Neutrophil (primary cell): ENCODE measurements around the gene TCF12.

ENCODE experiments used
- H3K27ac ChIP-seq: fragments of 200-600 bp; sonication (generic); 2 replicates; pipeline ENCODE4 v1.5.1; 2016; ENCODE audit warnings: mild to moderate bottlenecking, moderate library complexity
- H3K27me3 ChIP-seq: fragments of 200-600 bp; sonication (generic); 2 replicates; pipeline ENCODE4 v1.6.0; 2016; ENCODE audit warnings: mild to moderate bottlenecking
- H3K36me3 ChIP-seq: fragments of 200-600 bp; sonication (generic); 2 replicates; pipeline ENCODE4 v1.5.1; 2017
- H3K4me1 ChIP-seq, 2 experiments: fragments of 200-600 bp in 1 of 2; sonication (generic) in 1 of 2; 1 replicate in 1 of 2; 2 replicates in 1 of 2; pipeline versions ENCODE4 v1.5.1 to v1.6.1; 2013 to 2016; ENCODE audit warnings: low read depth in 1 of 2, low read length in 1 of 2, mild to moderate bottlenecking in 1 of 2, moderate library complexity in 1 of 2; ENCODE audit not compliant: control insufficient read depth in 1 of 2, insufficient read depth in 1 of 2
- H3K4me3 ChIP-seq, 2 experiments: fragments of 200-600 bp in 1 of 2; sonication (generic) in 1 of 2; 1 replicate in 1 of 2; 2 replicates in 1 of 2; pipeline ENCODE4 v1.5.1; 2013 to 2016; ENCODE audit warnings: low read depth in 1 of 2, low read length in 1 of 2, mild to moderate bottlenecking in 1 of 2, moderate library complexity in 1 of 2
- H3K9me3 ChIP-seq: fragments of 200-600 bp; sonication (generic); 2 replicates; pipeline ENCODE4 v1.5.1; 2016
- TF ChIP-seq, protein P1 (sequence below): fragments of 200-600 bp; sonication (generic); IDR thresholded peaks from 2 replicates; pipeline ENCODE4 v1.5.1; 2016; ENCODE audit warnings: antibody characterized with exemption

TCF12 gene

GRCh38 chr15:57245714-57246113, 327.3 kb downstream of the TCF12 start:
- Histone ChIP-seq H3K9me3 (no peaks in the 10 kb centered on the region), H3K4me1 (peaks cover 6 to 10% of the 10 kb centered on the region in 2 experiments), H3K4me3 (no peak overlapping the region), H3K27me3 (no peaks in the 10 kb centered on the region), H3K36me3 (peaks cover 11% of the 10 kb centered on the region), H3K27ac (no peak overlapping the region)
- TF ChIP-seq, protein P1, sequence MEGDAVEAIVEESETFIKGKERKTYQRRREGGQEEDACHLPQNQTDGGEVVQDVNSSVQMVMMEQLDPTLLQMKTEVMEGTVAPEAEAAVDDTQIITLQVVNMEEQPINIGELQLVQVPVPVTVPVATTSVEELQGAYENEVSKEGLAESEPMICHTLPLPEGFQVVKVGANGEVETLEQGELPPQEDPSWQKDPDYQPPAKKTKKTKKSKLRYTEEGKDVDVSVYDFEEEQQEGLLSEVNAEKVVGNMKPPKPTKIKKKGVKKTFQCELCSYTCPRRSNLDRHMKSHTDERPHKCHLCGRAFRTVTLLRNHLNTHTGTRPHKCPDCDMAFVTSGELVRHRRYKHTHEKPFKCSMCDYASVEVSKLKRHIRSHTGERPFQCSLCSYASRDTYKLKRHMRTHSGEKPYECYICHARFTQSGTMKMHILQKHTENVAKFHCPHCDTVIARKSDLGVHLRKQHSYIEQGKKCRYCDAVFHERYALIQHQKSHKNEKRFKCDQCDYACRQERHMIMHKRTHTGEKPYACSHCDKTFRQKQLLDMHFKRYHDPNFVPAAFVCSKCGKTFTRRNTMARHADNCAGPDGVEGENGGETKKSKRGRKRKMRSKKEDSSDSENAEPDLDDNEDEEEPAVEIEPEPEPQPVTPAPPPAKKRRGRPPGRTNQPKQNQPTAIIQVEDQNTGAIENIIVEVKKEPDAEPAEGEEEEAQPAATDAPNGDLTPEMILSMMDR: no peak

DNA sequence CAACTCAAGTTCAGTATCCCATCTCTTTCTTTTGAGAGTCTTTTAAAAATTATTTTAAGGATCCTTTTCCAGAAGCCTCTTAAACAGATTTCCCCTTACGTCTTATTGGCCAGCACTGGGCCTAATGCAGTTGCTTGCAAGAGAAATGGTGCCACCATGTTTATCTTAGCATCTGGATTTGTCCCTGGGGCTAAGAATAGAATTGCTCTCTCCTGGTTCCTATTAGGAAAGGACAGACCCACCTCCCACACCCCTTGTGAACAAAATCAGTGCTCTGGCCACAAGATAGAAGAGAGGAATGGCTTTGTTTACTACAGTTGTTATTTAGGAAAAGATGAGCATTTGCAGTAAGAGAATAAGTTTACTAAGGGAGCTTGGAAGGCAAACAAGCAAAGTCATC, 329.6 kb downstream of the TCF12 start:
- H3K4me3 ChIP-seq: no peak overlapping the region
- H3K27ac ChIP-seq: no peak overlapping the region
- peaks cover 6 to 10% of the 10 kb centered on the region in 2 experiments for H3K4me1 ChIP-seq
- no peaks in the 10 kb centered on the region for H3K9me3 ChIP-seq
- H3K27me3 ChIP-seq: no peaks in the 10 kb centered on the region
- H3K36me3 ChIP-seq: peaks cover 12% of the 10 kb centered on the region
- TF ChIP-seq, protein P1: no peak

DNA sequence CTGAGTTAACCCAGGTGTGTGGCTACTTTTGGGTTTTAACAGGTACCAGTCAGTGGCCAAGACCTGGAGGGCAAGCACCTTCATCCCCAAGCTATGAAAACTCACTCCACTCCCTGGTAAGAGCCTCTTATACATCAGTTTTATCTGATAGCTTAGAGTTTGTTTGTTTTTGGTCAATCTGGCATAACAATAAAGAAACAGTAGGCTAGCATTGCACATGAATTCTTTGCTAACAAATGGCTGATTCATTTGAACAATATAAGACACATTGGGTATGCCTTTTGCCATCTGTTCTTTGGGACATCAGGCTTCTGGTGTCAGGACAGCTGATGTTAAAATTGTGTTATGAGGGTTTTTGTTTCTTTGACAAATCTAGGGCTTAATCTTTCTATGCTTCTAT, 332.9 kb downstream of the TCF12 start:
- Histone ChIP-seq H3K4me3 (no peak overlapping the region), H3K4me1 (no peaks in the 10 kb centered on the region), H3K9me3 (no peaks in the 10 kb centered on the region), H3K36me3 (peaks cover 20% of the 10 kb centered on the region), H3K27ac (no peak overlapping the region), H3K27me3 (no peaks in the 10 kb centered on the region)
- TF ChIP-seq, protein P1: no peak

- TF ChIP-seq, protein P1: no peak
Measured at GRCh38 chr15:57251941-57252340, 333.5 kb downstream of the TCF12 start.

DNA sequence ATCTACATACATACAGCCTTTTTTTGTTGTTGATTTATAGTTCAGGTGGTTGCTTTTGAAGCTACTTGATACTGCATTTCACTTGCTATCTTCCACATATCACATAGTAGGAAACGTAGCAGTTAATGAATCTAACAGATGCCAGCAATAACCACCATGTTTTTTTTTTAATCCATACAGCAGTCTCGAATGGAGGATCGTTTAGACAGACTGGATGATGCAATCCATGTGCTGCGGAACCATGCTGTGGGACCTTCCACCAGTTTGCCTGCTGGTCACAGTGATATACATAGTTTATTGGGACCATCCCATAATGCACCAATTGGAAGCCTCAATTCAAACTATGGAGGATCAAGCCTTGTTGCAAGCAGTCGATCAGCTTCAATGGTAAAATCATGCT, 334.6 kb downstream of the TCF12 start:
- no peak overlapping the region for H3K4me3 ChIP-seq
- no peaks in the 10 kb centered on the region for H3K27me3 ChIP-seq
- H3K4me1 ChIP-seq: no peaks in the 10 kb centered on the region
- TF ChIP-seq, protein P1: no peak
- H3K36me3 ChIP-seq: peaks cover 17% of the 10 kb centered on the region
- H3K9me3 ChIP-seq: no peaks in the 10 kb centered on the region
- no peak overlapping the region for H3K27ac ChIP-seq

More at GRCh38 chr15:57251941-57252340, 333.5 kb downstream of the TCF12 start:
- Histone ChIP-seq H3K36me3 (peaks cover 19% of the 10 kb centered on the region), H3K4me3 (no peak overlapping the region), H3K27ac (no peak overlapping the region), H3K9me3 (no peaks in the 10 kb centered on the region), H3K4me1 (no peaks in the 10 kb centered on the region), H3K27me3 (no peaks in the 10 kb centered on the region)

DNA sequence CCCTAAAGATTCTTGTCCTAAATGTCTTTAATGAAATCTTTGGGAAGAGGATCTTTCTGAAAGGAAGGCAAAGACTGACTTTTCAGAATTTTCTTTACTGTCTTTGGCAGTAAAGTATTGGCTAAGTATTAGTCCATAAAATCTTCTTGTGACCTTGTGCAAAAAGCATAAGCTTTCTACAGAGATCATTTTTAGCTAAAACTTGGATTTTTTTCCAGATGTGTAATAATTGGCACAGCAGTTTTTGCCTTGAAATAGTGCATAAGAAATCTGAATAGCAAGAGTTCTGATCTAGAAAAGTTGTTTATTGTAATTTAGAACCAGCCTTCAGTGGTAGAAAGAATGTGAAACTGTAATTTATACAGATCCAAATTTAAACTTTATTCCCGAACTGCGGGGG, 335.1 kb downstream of the TCF12 start:
- Histone ChIP-seq H3K36me3 (peaks cover 17% of the 10 kb centered on the region), H3K4me3 (no peak overlapping the region), H3K4me1 (no peaks in the 10 kb centered on the region), H3K27me3 (no peaks in the 10 kb centered on the region), H3K27ac (no peak overlapping the region), H3K9me3 (no peaks in the 10 kb centered on the region)
- TF ChIP-seq, protein P1: no peak
